GM12878 (cell line): ENCODE measurements around the gene PARP15. TPM values are rescaled to one million over a fixed set of nuclear protein-coding genes. Genes with fewer than 3 reads are reported as not detected.

Experiments used
- ASH2L ChIP-seq: fragments of 300-600, 200-600 bp; sonication (generic); IDR thresholded peaks from 2 replicates; pipeline ENCODE4 v1.6.1; 2017; ENCODE audit warnings: low read depth, mild to moderate bottlenecking, borderline replicate concordance
- BMI1 ChIP-seq: fragments of 450-650 bp; IDR thresholded peaks from 2 replicates; pipeline ENCODE4 v1.6.1; 2016; ENCODE audit warnings: mild to moderate bottlenecking, moderate library complexity, borderline replicate concordance
- CHD2 ChIP-seq: IDR thresholded peaks from 2 replicates; pipeline ENCODE4 v1.6.1; 2011; ENCODE audit warnings: low read depth, low read length, improper control_type of control experiment, borderline replicate concordance
- CREM ChIP-seq: IDR thresholded peaks from 2 replicates; pipeline ENCODE4 v1.6.1; 2014; ENCODE audit warnings: antibody characterized with exemption, low read depth
- EP300 ChIP-seq, 2 experiments: fragments of 150-350 bp in 1 of 2; IDR thresholded peaks; 2 replicates each; pipeline ENCODE4 v1.6.1; 2011 to 2012; ENCODE audit warnings: low read depth in 2 of 2, low read length in 2 of 2, borderline replicate concordance in 1 of 2, improper control_type of control experiment in 1 of 2, inconsistent platforms in 1 of 2; ENCODE audit not compliant: control insufficient read depth in 1 of 2
- GATAD2B ChIP-seq: fragments of 450-650 bp; conservative IDR thresholded peaks from 2 replicates; pipeline ENCODE4 v1.6.1; 2017; ENCODE audit warnings: low read depth, mild to moderate bottlenecking, moderate library complexity
- IKZF1 ChIP-seq: fragments of 450-650 bp; conservative IDR thresholded peaks from 2 replicates; pipeline ENCODE4 v1.6.1; 2017; ENCODE audit warnings: antibody characterized with exemption, mild to moderate bottlenecking
- IKZF2 ChIP-seq, 2 experiments: fragments of 450-650 bp; IDR thresholded peaks; 2 replicates each; pipeline ENCODE4 v1.6.1; 2017; ENCODE audit warnings: mild to moderate bottlenecking in 2 of 2, moderate library complexity in 2 of 2
- JUNB ChIP-seq: IDR thresholded peaks from 2 replicates; pipeline ENCODE4 v1.6.1; 2016; ENCODE audit warnings: antibody characterized with exemption, mild to moderate bottlenecking
- MEF2B ChIP-seq: fragments of 450-650 bp; IDR thresholded peaks from 2 replicates; pipeline ENCODE4 v1.6.1; 2018; ENCODE audit warnings: mild to moderate bottlenecking, moderate library complexity; ENCODE audit not compliant: partially characterized antibody, poor library complexity, severe bottlenecking
- POU2F2 ChIP-seq: IDR thresholded peaks from 3 replicates; pipeline ENCODE4 v1.6.1; 2011; ENCODE audit warnings: low read depth, mild to moderate bottlenecking, low read length, borderline replicate concordance
- RBBP5 ChIP-seq: fragments of 200-600 bp; sonication (generic); conservative IDR thresholded peaks from 2 replicates; pipeline ENCODE4 v1.6.1; 2016
- SP1 ChIP-seq: IDR thresholded peaks from one replicate; pipeline ENCODE4 v1.6.1; 2011; ENCODE audit warnings: low read depth, low read length
- TARDBP ChIP-seq: IDR thresholded peaks from 2 replicates; pipeline ENCODE4 v1.6.1; 2016; ENCODE audit warnings: borderline replicate concordance
- polyA plus RNA-seq, 11 experiments: library from polyadenylated mRNA; depleted of rRNA in 4 of 11; unstranded in 6 of 11; stranded (reverse) in 5 of 11; fragments of >200 nt; fragmentation: Nextera tagmentation in 4 of 11; fragmentation: Illumina TruSeq in 1 of 11; extraction: Ambion mirVana in 4 of 11; extraction: Trizol in 1 of 11; gene quantifications; 1 replicate in 1 of 11; 2 replicates in 10 of 11; pipeline versions ENCODE4 v1.2.1 to v1.2.3, GENCODE V29; 2011 to 2016; ENCODE audit warnings: inconsistent platforms in 2 of 11, missing spikeins in 2 of 11, low read depth in 1 of 11
- total RNA-seq, 4 experiments: library from RNA; depleted of rRNA in 3 of 4; stranded (reverse); fragments of >200 nt in 3 of 4; fragmentation: Illumina TruSeq in 1 of 4; extraction: Trizol in 1 of 4; gene quantifications; 2 replicates each; pipeline versions ENCODE4 v1.2.1 to v1.2.3, GENCODE V29; 2013 to 2021
- TF ChIP-seq, protein P1 (sequence below): fragments of 450-650 bp; IDR thresholded peaks from 2 replicates; pipeline ENCODE4 v1.6.1; 2017; ENCODE audit warnings: mild to moderate bottlenecking, moderate library complexity
- TF ChIP-seq, protein P2 (sequence below): fragments of 450-650 bp; IDR thresholded peaks from 2 replicates; pipeline ENCODE4 v1.6.1; 2018; ENCODE audit warnings: mild to moderate bottlenecking, low read depth, moderate library complexity; ENCODE audit not compliant: partially characterized antibody
- TF ChIP-seq, protein P3 (sequence below): fragments of 450-650 bp; IDR thresholded peaks from 2 replicates; pipeline ENCODE4 v1.6.1; 2016; ENCODE audit warnings: mild to moderate bottlenecking
- TF ChIP-seq, protein P4 (sequence below): IDR thresholded peaks from 2 replicates; pipeline ENCODE4 v1.6.1; 2012; ENCODE audit warnings: mild to moderate bottlenecking, low read depth, low read length

The PARP15 gene
- total and polyA plus RNA-seq, 10 of the 15 experiments (the other 5 are each of a cell fraction or from before 2014, with no cell fraction given) = 9.0 to 234 (median 36.3) TPM

DNA sequence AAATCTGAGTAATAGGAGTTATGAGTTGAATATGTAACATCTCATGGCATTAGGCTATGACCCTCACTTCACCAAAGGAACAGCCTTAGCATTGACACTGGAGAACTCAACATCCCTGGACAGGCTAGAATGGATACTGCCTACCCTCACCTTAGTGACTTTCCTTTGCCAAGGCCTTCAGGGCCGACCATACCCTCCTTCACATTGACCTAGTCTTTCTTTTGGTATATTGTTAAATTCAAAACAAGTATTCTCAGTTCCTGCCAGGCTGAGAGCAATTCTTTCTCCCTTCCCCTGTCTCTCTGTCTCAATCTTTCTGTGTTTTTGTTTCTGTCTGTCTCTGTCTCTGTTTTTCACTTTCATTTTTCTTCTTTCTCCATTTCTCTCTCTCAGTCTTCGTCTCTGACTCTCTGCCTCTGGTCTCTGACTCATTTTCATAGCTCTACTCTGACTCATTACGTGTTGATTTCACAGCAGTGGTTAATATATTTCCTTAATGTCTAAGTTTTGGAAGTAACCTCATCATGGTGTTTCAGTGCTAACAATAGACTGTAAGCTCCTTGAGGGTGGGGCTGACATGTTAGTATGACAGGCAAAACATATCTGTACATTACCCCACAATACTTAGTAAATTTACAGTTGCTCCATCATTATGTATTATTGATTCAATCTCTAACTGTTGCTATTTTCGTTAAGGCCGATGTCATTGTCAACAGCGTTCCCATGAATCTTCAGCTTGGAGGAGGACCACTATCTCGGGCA is 32.5 kb downstream of the PARP15 start (continued):
- TF ChIP-seq, protein P1, sequence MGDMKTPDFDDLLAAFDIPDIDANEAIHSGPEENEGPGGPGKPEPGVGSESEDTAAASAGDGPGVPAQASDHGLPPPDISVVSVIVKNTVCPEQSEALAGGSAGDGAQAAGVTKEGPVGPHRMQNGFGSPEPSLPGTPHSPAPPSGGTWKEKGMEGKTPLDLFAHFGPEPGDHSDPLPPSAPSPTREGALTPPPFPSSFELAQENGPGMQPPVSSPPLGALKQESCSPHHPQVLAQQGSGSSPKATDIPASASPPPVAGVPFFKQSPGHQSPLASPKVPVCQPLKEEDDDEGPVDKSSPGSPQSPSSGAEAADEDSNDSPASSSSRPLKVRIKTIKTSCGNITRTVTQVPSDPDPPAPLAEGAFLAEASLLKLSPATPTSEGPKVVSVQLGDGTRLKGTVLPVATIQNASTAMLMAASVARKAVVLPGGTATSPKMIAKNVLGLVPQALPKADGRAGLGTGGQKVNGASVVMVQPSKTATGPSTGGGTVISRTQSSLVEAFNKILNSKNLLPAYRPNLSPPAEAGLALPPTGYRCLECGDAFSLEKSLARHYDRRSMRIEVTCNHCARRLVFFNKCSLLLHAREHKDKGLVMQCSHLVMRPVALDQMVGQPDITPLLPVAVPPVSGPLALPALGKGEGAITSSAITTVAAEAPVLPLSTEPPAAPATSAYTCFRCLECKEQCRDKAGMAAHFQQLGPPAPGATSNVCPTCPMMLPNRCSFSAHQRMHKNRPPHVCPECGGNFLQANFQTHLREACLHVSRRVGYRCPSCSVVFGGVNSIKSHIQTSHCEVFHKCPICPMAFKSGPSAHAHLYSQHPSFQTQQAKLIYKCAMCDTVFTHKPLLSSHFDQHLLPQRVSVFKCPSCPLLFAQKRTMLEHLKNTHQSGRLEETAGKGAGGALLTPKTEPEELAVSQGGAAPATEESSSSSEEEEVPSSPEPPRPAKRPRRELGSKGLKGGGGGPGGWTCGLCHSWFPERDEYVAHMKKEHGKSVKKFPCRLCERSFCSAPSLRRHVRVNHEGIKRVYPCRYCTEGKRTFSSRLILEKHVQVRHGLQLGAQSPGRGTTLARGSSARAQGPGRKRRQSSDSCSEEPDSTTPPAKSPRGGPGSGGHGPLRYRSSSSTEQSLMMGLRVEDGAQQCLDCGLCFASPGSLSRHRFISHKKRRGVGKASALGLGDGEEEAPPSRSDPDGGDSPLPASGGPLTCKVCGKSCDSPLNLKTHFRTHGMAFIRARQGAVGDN = no peak; the same call in 1 of the 2 replicates
- TF ChIP-seq POU2F2 = peak; percentile 54; the same call in 1 of the 3 replicates
- TF ChIP-seq RBBP5 = no peak
- TF ChIP-seq MEF2B = peak; percentile 89
- peak; percentile 95 for TF ChIP-seq IKZF1
- TF ChIP-seq, protein P2, sequence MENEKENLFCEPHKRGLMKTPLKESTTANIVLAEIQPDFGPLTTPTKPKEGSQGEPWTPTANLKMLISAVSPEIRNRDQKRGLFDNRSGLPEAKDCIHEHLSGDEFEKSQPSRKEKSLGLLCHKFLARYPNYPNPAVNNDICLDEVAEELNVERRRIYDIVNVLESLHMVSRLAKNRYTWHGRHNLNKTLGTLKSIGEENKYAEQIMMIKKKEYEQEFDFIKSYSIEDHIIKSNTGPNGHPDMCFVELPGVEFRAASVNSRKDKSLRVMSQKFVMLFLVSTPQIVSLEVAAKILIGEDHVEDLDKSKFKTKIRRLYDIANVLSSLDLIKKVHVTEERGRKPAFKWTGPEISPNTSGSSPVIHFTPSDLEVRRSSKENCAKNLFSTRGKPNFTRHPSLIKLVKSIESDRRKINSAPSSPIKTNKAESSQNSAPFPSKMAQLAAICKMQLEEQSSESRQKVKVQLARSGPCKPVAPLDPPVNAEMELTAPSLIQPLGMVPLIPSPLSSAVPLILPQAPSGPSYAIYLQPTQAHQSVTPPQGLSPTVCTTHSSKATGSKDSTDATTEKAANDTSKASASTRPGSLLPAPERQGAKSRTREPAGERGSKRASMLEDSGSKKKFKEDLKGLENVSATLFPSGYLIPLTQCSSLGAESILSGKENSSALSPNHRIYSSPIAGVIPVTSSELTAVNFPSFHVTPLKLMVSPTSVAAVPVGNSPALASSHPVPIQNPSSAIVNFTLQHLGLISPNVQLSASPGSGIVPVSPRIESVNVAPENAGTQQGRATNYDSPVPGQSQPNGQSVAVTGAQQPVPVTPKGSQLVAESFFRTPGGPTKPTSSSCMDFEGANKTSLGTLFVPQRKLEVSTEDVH = no peak
- peak; percentile 99 to 100 for TF ChIP-seq IKZF2 (IDR thresholded peaks at IDR 0.05)
- peak; percentile 93 for TF ChIP-seq BMI1
- TF ChIP-seq GATAD2B = peak; percentile 68; the same call in 1 of the 2 replicates
- TF ChIP-seq CREM = peak; percentile 97
- peak; percentile 73; the same call in 1 of the 2 replicates for TF ChIP-seq CHD2
- TF ChIP-seq SP1 = peak; percentile 24
- TF ChIP-seq JUNB = peak; percentile 100
- TF ChIP-seq, protein P3, sequence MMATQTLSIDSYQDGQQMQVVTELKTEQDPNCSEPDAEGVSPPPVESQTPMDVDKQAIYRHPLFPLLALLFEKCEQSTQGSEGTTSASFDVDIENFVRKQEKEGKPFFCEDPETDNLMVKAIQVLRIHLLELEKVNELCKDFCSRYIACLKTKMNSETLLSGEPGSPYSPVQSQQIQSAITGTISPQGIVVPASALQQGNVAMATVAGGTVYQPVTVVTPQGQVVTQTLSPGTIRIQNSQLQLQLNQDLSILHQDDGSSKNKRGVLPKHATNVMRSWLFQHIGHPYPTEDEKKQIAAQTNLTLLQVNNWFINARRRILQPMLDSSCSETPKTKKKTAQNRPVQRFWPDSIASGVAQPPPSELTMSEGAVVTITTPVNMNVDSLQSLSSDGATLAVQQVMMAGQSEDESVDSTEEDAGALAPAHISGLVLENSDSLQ = peak; percentile 86
- TF ChIP-seq TARDBP = no peak; the same call in 1 of the 2 replicates
- no peak for TF ChIP-seq ASH2L
- peak; percentile 91 to 99 for TF ChIP-seq EP300 (IDR thresholded peaks at IDR 0.05; ENCODE audit: borderline replicate concordance in 1 of 2, control insufficient read depth in 1 of 2, low read depth in 2 of 2, low read length in 2 of 2)
- TF ChIP-seq, protein P4, sequence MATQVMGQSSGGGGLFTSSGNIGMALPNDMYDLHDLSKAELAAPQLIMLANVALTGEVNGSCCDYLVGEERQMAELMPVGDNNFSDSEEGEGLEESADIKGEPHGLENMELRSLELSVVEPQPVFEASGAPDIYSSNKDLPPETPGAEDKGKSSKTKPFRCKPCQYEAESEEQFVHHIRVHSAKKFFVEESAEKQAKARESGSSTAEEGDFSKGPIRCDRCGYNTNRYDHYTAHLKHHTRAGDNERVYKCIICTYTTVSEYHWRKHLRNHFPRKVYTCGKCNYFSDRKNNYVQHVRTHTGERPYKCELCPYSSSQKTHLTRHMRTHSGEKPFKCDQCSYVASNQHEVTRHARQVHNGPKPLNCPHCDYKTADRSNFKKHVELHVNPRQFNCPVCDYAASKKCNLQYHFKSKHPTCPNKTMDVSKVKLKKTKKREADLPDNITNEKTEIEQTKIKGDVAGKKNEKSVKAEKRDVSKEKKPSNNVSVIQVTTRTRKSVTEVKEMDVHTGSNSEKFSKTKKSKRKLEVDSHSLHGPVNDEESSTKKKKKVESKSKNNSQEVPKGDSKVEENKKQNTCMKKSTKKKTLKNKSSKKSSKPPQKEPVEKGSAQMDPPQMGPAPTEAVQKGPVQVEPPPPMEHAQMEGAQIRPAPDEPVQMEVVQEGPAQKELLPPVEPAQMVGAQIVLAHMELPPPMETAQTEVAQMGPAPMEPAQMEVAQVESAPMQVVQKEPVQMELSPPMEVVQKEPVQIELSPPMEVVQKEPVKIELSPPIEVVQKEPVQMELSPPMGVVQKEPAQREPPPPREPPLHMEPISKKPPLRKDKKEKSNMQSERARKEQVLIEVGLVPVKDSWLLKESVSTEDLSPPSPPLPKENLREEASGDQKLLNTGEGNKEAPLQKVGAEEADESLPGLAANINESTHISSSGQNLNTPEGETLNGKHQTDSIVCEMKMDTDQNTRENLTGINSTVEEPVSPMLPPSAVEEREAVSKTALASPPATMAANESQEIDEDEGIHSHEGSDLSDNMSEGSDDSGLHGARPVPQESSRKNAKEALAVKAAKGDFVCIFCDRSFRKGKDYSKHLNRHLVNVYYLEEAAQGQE = no peak
